ENCODE measurements around the gene PKNOX2. TPM values are rescaled to one million over a fixed set of nuclear protein-coding genes. Genes with fewer than 3 reads are reported as not detected.

PKNOX2 gene
- total and polyA plus RNA-seq, 4 donors: 3.1 to 10.6 (median 7.9) TPM

DNA sequence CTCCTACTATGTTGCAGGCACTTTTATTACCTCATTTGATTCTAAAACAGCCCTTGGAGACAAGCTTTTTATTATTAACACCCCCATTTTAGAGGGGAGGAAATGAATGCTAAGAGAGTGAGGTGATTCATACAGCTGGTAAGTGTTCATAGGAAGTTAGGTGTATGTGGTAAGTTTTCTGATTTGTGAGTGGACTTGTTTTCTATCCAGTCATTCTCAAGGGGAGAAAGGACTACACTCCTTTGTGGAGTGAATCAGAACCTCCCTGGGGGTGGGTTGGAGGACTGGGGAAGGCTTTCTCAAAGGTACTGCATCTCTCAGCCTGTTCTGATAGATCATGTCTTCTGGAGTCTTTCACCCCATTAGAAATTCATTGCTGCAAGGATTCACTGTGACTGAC lies 23.5 kb downstream of the PKNOX2 start:
- TF ChIP-seq, protein P1, sequence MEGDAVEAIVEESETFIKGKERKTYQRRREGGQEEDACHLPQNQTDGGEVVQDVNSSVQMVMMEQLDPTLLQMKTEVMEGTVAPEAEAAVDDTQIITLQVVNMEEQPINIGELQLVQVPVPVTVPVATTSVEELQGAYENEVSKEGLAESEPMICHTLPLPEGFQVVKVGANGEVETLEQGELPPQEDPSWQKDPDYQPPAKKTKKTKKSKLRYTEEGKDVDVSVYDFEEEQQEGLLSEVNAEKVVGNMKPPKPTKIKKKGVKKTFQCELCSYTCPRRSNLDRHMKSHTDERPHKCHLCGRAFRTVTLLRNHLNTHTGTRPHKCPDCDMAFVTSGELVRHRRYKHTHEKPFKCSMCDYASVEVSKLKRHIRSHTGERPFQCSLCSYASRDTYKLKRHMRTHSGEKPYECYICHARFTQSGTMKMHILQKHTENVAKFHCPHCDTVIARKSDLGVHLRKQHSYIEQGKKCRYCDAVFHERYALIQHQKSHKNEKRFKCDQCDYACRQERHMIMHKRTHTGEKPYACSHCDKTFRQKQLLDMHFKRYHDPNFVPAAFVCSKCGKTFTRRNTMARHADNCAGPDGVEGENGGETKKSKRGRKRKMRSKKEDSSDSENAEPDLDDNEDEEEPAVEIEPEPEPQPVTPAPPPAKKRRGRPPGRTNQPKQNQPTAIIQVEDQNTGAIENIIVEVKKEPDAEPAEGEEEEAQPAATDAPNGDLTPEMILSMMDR (IDR thresholded peaks at IDR 0.05; ENCODE audit: control extremely low read depth, extremely low read depth): no peak
- DNase-seq: no peak
- peaks cover 0 to 11% (median 0%) of the 10 kb centered on the region in 5 donors for H3K4me1 ChIP-seq (ENCODE audit: control insufficient read depth in 5 of 5, insufficient read depth in 5 of 5, low read length in 5 of 5)
- no peak overlapping the region for H3K27ac ChIP-seq (ENCODE audit: low read depth in 1 of 2, low read length in 1 of 2)
- peaks cover 0 to 8% (median 3%) of the 10 kb centered on the region in 4 donors for H3K9me3 ChIP-seq (ENCODE audit: control insufficient read depth in 4 of 4, insufficient read depth in 3 of 4, low read length in 3 of 4)
- no peak overlapping the region for H3K9ac ChIP-seq (ENCODE audit: insufficient read depth in 1 of 2, low read length in 2 of 2)
- no peak for ATAC-seq (ENCODE audit: insufficient read depth, low FRiP score)
- no peak overlapping the region for H3K4me3 ChIP-seq
- H3K27me3 ChIP-seq (ENCODE audit: control insufficient read depth in 3 of 3, insufficient read depth in 3 of 3, low read length in 2 of 3): no peaks in the 10 kb centered on the region
- H3K36me3 ChIP-seq (ENCODE audit: control insufficient read depth in 4 of 4, insufficient read depth in 4 of 4, low read length in 4 of 4): peaks cover 0 to 4% (median under 1%) of the 10 kb centered on the region in 4 donors

DNA sequence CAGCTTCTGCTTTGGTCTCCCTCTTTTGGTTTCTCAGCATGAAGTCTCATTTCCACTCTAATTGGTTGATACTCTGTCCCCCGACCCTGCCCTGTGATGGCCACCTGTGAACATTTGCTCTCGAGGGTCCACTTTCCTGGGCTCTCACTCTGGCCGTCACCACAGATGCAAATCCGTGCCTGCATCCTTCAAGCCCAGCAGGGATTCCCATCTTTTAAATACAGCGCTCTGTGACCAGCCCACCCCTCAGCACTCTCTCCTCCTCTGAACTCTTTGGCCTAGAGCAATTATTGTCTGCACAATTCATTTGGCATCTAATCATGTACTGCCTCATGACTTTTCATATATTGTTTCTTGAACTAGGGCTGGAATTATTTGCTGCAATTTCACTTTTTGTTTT lies 26.0 kb downstream of the PKNOX2 start:
- no peak for ATAC-seq (ENCODE audit: insufficient read depth, low FRiP score)
- no peak overlapping the region for H3K27ac ChIP-seq (ENCODE audit: low read depth in 1 of 2, low read length in 1 of 2)
- no peak overlapping the region for H3K9ac ChIP-seq (ENCODE audit: insufficient read depth in 1 of 2, low read length in 2 of 2)
- 68 to 77% methylated on average over 5 of the region's 5 CpGs for WGBS, 2 donors
- TF ChIP-seq, protein P1 (IDR thresholded peaks at IDR 0.05; ENCODE audit: control extremely low read depth, extremely low read depth): no peak
- H3K27me3 ChIP-seq (ENCODE audit: control insufficient read depth in 3 of 3, insufficient read depth in 3 of 3, low read length in 2 of 3): no peaks in the 10 kb centered on the region
- no peak for DNase-seq
- H3K9me3 ChIP-seq (ENCODE audit: control insufficient read depth in 4 of 4, insufficient read depth in 3 of 4, low read length in 3 of 4): peaks cover 0 to 16% (median 3%) of the 10 kb centered on the region in 4 donors
- peaks cover 0 to 1% (median 0%) of the 10 kb centered on the region in 4 donors for H3K36me3 ChIP-seq (ENCODE audit: control insufficient read depth in 4 of 4, insufficient read depth in 4 of 4, low read length in 4 of 4)
- H3K4me3 ChIP-seq: no peak overlapping the region
- H3K4me1 ChIP-seq (ENCODE audit: control insufficient read depth in 5 of 5, insufficient read depth in 5 of 5, low read length in 5 of 5): peaks cover 0 to 11% (median 0%) of the 10 kb centered on the region in 5 donors

DNA sequence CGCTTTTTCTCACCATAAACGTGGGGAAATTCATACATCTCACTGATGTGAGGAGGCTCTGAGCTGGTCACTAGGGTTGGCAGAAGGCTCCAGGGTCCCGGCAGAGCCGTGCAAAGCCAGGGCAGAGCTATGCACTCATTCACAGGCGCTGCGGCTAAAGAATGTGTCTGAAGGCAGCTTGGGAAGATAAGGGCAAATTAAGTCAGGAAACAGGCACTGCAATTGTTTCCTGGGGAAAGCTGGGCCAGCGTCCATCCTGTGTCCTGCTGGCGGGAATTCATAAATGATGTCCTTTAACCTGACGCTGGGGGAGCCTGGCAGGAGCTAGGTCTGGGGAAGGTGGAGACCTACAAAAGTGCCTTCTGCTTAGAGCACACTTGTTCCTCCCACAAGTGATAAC lies 27.6 kb downstream of the PKNOX2 start:
- no peak for ATAC-seq (ENCODE audit: insufficient read depth, low FRiP score)
- DNase-seq: peak; percentile 39 to 45 (median 44)
- 14 to 18% methylated on average over 9 of the region's 9 CpGs for WGBS, 2 donors

More for the DNA sequence above, 27.6 kb downstream of the PKNOX2 start:
- Histone ChIP-seq H3K27ac (ENCODE audit: low read depth in 1 of 2, low read length in 1 of 2) (no peak overlapping the region), H3K27me3 (ENCODE audit: control insufficient read depth in 3 of 3, insufficient read depth in 3 of 3, low read length in 2 of 3) (no peaks in the 10 kb centered on the region), H3K36me3 (ENCODE audit: control insufficient read depth in 4 of 4, insufficient read depth in 4 of 4, low read length in 4 of 4) (peaks cover 0 to 1% (median 0%) of the 10 kb centered on the region in 4 donors), H3K4me3 (no peak overlapping the region), H3K9ac (ENCODE audit: insufficient read depth in 1 of 2, low read length in 2 of 2) (no peak overlapping the region), H3K4me1 (ENCODE audit: control insufficient read depth in 5 of 5, insufficient read depth in 5 of 5, low read length in 5 of 5) (peaks cover 0 to 11% (median 0%) of the 10 kb centered on the region in 5 donors), H3K9me3 (ENCODE audit: control insufficient read depth in 4 of 4, insufficient read depth in 3 of 4, low read length in 3 of 4) (peaks cover 0 to 16% (median 0%) of the 10 kb centered on the region in 4 donors)
- TF ChIP-seq, protein P1 (IDR thresholded peaks at IDR 0.05; ENCODE audit: control extremely low read depth, extremely low read depth): no peak

Measured in lung (tissue), 12 donors.